IgD-negative memory B cell (primary cell): ENCODE results near the gene PACRG. TPM values are rescaled to one million over a fixed set of nuclear protein-coding genes. Genes with fewer than 3 reads are reported as not detected.

Experiments
- H3K27ac Mint-ChIP-seq, 3 donors: one replicate each; pipeline ENCODE4 v1.8.0; 2020 to 2022; ENCODE audit warnings: mild to moderate bottlenecking in 3 of 3, mixed read lengths in 3 of 3, moderate library complexity in 1 of 3
- H3K27me3 Mint-ChIP-seq: one replicate; pipeline ENCODE4 v1.8.0; 2021; ENCODE audit warnings: mixed read lengths
- H3K36me3 Mint-ChIP-seq: one replicate; pipeline ENCODE4 v1.8.0; 2020; ENCODE audit warnings: mild to moderate bottlenecking, mixed read lengths
- H3K4me1 Mint-ChIP-seq, 3 donors: one replicate each; pipeline ENCODE4 v1.8.0; 2020 to 2022; ENCODE audit warnings: mixed read lengths in 3 of 3, mild to moderate bottlenecking in 1 of 3
- H3K4me3 Mint-ChIP-seq, 4 donors: one replicate each; pipeline ENCODE4 v1.8.0; 2020 to 2022; ENCODE audit warnings: mild to moderate bottlenecking in 4 of 4, mixed read lengths in 4 of 4, moderate library complexity in 3 of 4
- H3K9me3 Mint-ChIP-seq, 3 donors: one replicate each; pipeline ENCODE4 v1.8.0; 2020 to 2021; ENCODE audit warnings: mixed read lengths in 3 of 3, mild to moderate bottlenecking in 1 of 3
- polyA plus RNA-seq: library from polyadenylated mRNA; unstranded; fragments of 300-500 nt; fragmentation: Illumina TruSeq; gene quantifications from one replicate; pipeline ENCODE4 v1.2.3, GENCODE V29; 2021

Gene PACRG
- polyA plus RNA-seq, 1 donor from 2014 or later, result not detected

GRCh38 chr6:163177892-163178420 lies 450.2 kb downstream of the PACRG start:
- Mint-ChIP-seq H3K27ac (peak overlapping the region in 1 of 3 donors; percentile 64), H3K27me3 (peaks cover 6% of the 10 kb centered on the region), H3K9me3 (no peaks in the 10 kb centered on the region), H3K4me3 (no peak overlapping the region), H3K4me1 (peaks cover 0 to 2% (median 0%) of the 10 kb centered on the region in 3 donors), H3K36me3 (no peaks in the 10 kb centered on the region)

DNA sequence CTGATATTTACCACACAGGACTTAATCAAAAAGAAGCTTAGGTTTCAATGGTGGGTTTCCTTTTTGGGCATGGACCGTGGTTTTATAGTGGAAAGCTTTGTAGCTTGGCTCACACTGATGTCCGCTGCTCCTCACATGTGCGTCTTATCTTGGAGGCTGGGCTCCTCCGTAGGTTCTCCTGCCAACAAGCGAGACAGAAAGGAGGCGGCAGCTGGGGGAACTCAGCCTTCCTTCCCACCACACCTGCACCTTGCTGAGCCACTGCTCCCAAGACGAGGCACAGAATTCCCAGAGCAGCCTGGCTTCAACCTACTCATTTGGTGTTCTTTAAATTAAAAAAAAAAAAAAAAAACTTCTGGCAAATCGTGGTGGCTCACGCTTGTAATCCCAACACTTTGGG lies 451.3 kb downstream of the PACRG start:
- Mint-ChIP-seq H3K9me3 (no peaks in the 10 kb centered on the region), H3K4me1 (peaks cover 0 to 2% (median 0%) of the 10 kb centered on the region in 3 donors), H3K4me3 (no peak overlapping the region)

GRCh38 chr6:163179721-163180120 lies 451.9 kb downstream of the PACRG start:
- no peaks in the 10 kb centered on the region for H3K9me3 Mint-ChIP-seq
- no peak overlapping the region for H3K27ac Mint-ChIP-seq
- no peak overlapping the region for H3K4me3 Mint-ChIP-seq
- peaks cover 6% of the 10 kb centered on the region for H3K27me3 Mint-ChIP-seq
- H3K36me3 Mint-ChIP-seq, result no peaks in the 10 kb centered on the region
- peaks cover 0 to 2% (median 0%) of the 10 kb centered on the region in 3 donors for H3K4me1 Mint-ChIP-seq

More for the DNA sequence above, 451.3 kb downstream of the PACRG start:
- Mint-ChIP-seq H3K36me3 (no peaks in the 10 kb centered on the region), H3K27ac (no peak overlapping the region), H3K27me3 (peaks cover 6% of the 10 kb centered on the region)

DNA sequence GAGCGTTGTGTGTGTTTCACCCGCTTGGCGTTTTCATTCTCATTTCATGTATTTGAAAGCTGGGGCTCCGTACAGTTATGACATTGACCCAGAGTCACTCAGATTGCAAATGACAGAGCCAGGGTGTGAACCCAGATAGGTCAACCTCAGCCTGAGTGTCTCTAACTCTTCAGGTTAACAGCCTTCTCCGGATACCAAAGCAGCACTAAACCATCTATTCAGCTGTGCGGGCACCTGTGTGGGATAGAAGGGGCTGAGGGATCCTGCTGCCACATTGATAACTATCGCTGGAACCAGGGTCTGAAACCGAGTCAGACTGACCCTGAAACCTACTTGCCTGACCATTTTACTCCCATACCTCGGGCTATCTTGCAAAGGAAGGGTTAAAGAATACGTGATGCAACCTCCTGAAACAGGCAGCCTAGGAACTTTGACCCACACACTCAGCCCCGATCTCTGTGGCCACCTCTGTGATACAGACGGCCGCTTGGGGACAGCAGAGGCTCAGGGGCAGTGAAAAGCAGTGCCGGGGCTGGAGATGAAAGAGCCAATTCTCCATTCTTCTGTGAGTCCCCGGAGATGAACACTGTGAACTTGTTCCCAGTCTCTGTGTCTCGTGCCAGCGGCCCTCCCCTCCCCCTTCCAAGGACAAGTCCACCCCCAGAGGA lies 453.2 kb downstream of the PACRG start:
- no peak overlapping the region for H3K4me3 Mint-ChIP-seq
- no peak overlapping the region for H3K27ac Mint-ChIP-seq
- H3K36me3 Mint-ChIP-seq, result no peaks in the 10 kb centered on the region
- H3K4me1 Mint-ChIP-seq, result peaks cover 0 to 2% (median 0%) of the 10 kb centered on the region in 3 donors
- no peaks in the 10 kb centered on the region for H3K9me3 Mint-ChIP-seq
- peaks cover 4% of the 10 kb centered on the region for H3K27me3 Mint-ChIP-seq

- Mint-ChIP-seq H3K9me3 (peaks cover 0 to 1% (median 0%) of the 10 kb centered on the region in 3 donors), H3K36me3 (no peaks in the 10 kb centered on the region), H3K27ac (no peak overlapping the region), H3K27me3 (peaks cover 4% of the 10 kb centered on the region), H3K4me3 (no peak overlapping the region), H3K4me1 (no peaks in the 10 kb centered on the region)
These were observed 453.9 kb downstream of the PACRG start for GRCh38 chr6:163181666-163182180.

- no peak overlapping the region for H3K4me3 Mint-ChIP-seq
These were observed 454.9 kb downstream of the PACRG start for GRCh38 chr6:163182696-163183095.

DNA sequence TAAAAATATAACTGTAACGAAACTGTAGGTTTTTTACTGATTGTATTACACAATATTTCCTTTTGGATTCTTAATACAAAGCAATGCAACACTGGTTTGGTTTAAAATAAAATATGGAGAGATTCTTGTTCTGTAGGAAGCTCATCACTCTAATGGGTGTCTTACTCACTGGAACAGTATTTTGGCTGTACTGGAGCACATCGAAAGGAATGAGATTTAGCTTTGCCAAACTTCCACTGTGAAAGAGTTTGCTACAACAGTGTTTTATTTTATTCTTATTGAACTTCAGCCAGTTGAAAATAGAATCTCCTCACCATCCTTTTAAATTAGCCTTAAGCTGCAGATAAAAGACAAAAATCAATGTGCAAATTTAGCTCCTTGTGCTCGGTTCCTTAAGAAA lies 456.0 kb downstream of the PACRG start:
- H3K4me3 Mint-ChIP-seq, result no peak overlapping the region
- H3K27me3 Mint-ChIP-seq, result peaks cover 2% of the 10 kb centered on the region
- H3K4me1 Mint-ChIP-seq, result no peaks in the 10 kb centered on the region
- no peaks in the 10 kb centered on the region for H3K36me3 Mint-ChIP-seq
- no peak overlapping the region for H3K27ac Mint-ChIP-seq
- peaks cover 0 to 1% (median 0%) of the 10 kb centered on the region in 3 donors for H3K9me3 Mint-ChIP-seq

More at GRCh38 chr6:163182696-163183095, 454.9 kb downstream of the PACRG start:
- Mint-ChIP-seq H3K27me3 (peaks cover 2% of the 10 kb centered on the region), H3K9me3 (peaks cover 0 to 1% (median 0%) of the 10 kb centered on the region in 3 donors), H3K4me1 (no peaks in the 10 kb centered on the region), H3K27ac (no peak overlapping the region), H3K36me3 (no peaks in the 10 kb centered on the region)

GRCh38 chr6:163185744-163186143 lies 458.0 kb downstream of the PACRG start:
- no peak overlapping the region for H3K4me3 Mint-ChIP-seq
- no peak overlapping the region for H3K27ac Mint-ChIP-seq
- H3K36me3 Mint-ChIP-seq, result no peaks in the 10 kb centered on the region
- no peaks in the 10 kb centered on the region for H3K4me1 Mint-ChIP-seq
- H3K27me3 Mint-ChIP-seq, result no peaks in the 10 kb centered on the region
- peaks cover 0 to 1% (median 0%) of the 10 kb centered on the region in 3 donors for H3K9me3 Mint-ChIP-seq

- Mint-ChIP-seq H3K27me3 (no peaks in the 10 kb centered on the region), H3K4me3 (no peak overlapping the region), H3K9me3 (peaks cover 0 to 1% (median 0%) of the 10 kb centered on the region in 3 donors), H3K27ac (no peak overlapping the region), H3K4me1 (no peaks in the 10 kb centered on the region), H3K36me3 (peaks cover under 1% of the 10 kb centered on the region)
These were observed 458.8 kb downstream of the PACRG start for GRCh38 chr6:163186527-163186926.

- Mint-ChIP-seq H3K9me3 (peaks cover 0 to 1% (median 0%) of the 10 kb centered on the region in 3 donors), H3K27me3 (no peaks in the 10 kb centered on the region), H3K4me3 (no peak overlapping the region), H3K4me1 (no peaks in the 10 kb centered on the region), H3K27ac (peak overlapping the region in 1 of 3 donors; percentile 11), H3K36me3 (peaks cover 2% of the 10 kb centered on the region)
These were observed 459.4 kb downstream of the PACRG start for GRCh38 chr6:163187201-163187600.

DNA sequence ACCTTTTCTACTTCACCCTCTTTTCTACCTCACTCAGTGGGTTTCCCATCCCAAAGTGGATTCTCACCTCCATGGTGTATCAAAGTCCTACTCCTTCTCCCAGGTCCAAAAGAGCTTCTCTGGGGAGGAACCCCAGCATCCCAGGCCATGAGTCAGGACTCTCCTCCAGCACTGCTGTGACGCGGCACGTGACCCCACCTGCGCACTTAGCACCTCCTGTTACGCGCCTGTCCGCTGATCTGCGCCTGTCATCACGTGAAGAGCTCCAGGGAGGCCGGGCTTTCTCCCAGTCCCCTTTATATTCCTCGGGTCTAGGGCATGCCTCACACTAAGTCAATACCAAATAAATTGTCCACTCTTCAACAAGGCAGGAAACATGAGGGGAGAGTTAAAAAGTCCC lies 459.8 kb downstream of the PACRG start:
- H3K27me3 Mint-ChIP-seq, result no peaks in the 10 kb centered on the region
- H3K4me1 Mint-ChIP-seq, result no peaks in the 10 kb centered on the region
- peak overlapping the region in 1 of 3 donors; percentile 11 for H3K27ac Mint-ChIP-seq
- peaks cover 0 to 1% (median 0%) of the 10 kb centered on the region in 3 donors for H3K9me3 Mint-ChIP-seq
- H3K4me3 Mint-ChIP-seq, result peak overlapping the region in 1 of 4 donors; percentile 79
- H3K36me3 Mint-ChIP-seq, result peaks cover 2% of the 10 kb centered on the region

DNA sequence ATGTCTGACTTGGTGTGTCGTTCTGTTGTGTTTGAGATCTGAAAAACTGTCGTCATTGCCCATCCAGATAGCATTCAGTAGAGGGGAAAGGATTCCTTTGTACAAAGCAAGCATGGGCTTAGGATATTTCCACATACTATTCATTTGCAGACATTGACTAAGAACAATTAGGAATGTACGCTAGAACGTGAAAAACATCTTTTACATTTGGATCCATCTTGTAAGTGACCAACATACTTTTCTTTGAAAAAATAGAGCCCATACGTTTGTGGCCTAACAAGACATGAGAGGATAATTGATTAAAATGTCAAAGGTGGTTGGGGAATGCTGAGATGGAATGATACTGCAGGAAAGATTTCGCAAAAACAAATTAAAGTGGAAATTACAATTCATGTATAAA lies 461.0 kb downstream of the PACRG start:
- Mint-ChIP-seq H3K4me1 (no peaks in the 10 kb centered on the region), H3K27ac (no peak overlapping the region), H3K27me3 (no peaks in the 10 kb centered on the region), H3K4me3 (no peak overlapping the region), H3K36me3 (peaks cover 4% of the 10 kb centered on the region), H3K9me3 (peaks cover 0 to 1% (median 0%) of the 10 kb centered on the region in 3 donors)

DNA sequence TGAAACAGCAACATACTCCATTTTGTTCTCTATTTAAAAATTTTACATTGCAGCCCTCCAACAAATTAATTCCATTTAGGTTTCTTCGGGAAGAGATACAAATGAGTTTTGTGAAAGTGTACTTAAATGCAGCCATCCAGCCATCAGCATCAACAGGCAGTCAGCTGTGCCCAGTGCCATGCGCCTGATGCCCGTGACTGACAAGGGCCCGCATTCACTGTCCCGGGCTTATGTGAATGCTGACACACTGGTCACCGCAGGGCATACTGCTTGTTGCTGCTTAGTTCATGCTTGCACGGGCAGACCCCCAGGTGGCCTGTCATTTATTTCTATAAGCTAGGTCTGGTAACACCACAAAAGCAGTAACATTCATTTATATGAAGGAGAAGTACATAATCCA lies 461.8 kb downstream of the PACRG start:
- Mint-ChIP-seq H3K27ac (no peak overlapping the region), H3K27me3 (peaks cover 3% of the 10 kb centered on the region), H3K9me3 (peaks cover 0 to 1% (median 0%) of the 10 kb centered on the region in 3 donors), H3K4me3 (no peak overlapping the region), H3K36me3 (peaks cover 4% of the 10 kb centered on the region), H3K4me1 (no peaks in the 10 kb centered on the region)

- H3K4me1 Mint-ChIP-seq, result no peaks in the 10 kb centered on the region
- peaks cover 4% of the 10 kb centered on the region for H3K36me3 Mint-ChIP-seq
- H3K4me3 Mint-ChIP-seq, result no peak overlapping the region
- peaks cover 8% of the 10 kb centered on the region for H3K27me3 Mint-ChIP-seq
- H3K27ac Mint-ChIP-seq, result no peak overlapping the region
- H3K9me3 Mint-ChIP-seq, result peaks cover 0 to 1% (median 0%) of the 10 kb centered on the region in 3 donors
These were observed 463.0 kb downstream of the PACRG start for GRCh38 chr6:163190786-163191185.

DNA sequence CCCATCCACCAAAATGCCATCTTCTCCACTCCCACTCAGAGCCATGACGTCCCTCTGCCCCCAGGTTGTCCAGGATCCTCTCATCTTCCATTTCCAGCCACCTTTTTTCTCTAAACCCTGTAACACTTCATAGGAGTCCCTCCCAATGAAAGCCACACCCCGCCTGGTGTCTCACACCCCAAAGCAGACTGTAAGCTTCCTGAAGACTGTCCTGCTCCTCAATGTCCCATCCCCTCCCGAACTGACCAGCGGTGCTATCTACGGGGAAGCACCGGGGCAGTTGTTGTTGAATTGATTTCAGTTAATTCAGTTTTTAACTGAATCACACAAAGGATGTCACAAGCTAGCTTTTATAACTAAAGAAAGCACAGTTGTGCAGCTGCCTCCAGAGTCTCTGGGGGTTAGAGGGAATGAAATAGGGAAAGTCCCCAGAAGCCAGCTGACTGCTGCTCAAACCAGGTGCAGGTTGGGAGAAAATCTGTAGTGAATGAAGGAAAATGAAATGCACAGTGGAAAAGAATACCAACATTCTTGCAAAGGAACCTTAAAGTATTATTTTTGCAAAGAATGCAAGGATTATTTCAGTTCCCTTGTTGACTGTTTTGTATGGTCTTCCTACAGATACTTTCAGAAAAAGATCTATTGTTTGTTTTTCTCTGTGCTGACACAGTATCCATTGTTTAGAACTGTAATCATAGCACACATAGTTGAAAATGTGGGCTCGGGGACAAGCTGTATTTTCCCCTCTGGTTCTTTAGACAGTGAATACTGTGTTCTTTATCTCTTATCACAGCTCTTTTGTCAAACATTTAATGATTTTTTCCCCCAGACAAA lies 464.1 kb downstream of the PACRG start:
- Mint-ChIP-seq H3K9me3 (peaks cover 0 to 2% (median 0%) of the 10 kb centered on the region in 3 donors), H3K4me3 (no peak overlapping the region), H3K27me3 (peaks cover 16% of the 10 kb centered on the region), H3K36me3 (peaks cover 6% of the 10 kb centered on the region), H3K4me1 (no peaks in the 10 kb centered on the region), H3K27ac (no peak overlapping the region)
